ENCODE data around the gene CPA3.

GRCh38 chr3:148938936-148939335, 73.8 kb downstream of the CPA3 start:
- TF ChIP-seq POLR2A (IDR thresholded peaks at IDR 0.05; ENCODE audit: low read length) (no peak), GATA1 (IDR thresholded peaks at IDR 0.05; ENCODE audit: low read depth, low read length) (no peak)
